MM.1S (cell line): ENCODE results near the gene GINS3.

ENCODE experiments used
- DNase-seq: peaks from one replicate; pipeline ENCODE4 v3.0.0-alpha.2; 2015
- H2AFZ ChIP-seq: fragments of 300-600 bp; sonication (generic); 2 replicates; pipeline ENCODE4 v1.6.0; 2016; ENCODE audit warnings: antibody characterized with exemption, low read length
- H3F3A ChIP-seq: fragments of 300-600 bp; sonication (generic); 2 replicates; pipeline ENCODE4 v1.6.1; 2016; ENCODE audit warnings: mild to moderate bottlenecking, antibody characterized with exemption, low read length, moderate library complexity, mixed read lengths; ENCODE audit not compliant: insufficient read depth
- H3K27ac ChIP-seq: fragments of 300-600 bp; sonication (generic); 2 replicates; pipeline ENCODE4 v1.5.1; 2016; ENCODE audit warnings: mild to moderate bottlenecking, low read length
- H3K27me3 ChIP-seq: fragments of 300-600 bp; sonication (generic); replicated peaks from 2 replicates; pipeline ENCODE4 v1.6.0; 2016; ENCODE audit warnings: low read length; ENCODE audit not compliant: insufficient read depth
- H3K36me3 ChIP-seq: fragments of 300-600 bp; sonication (generic); replicated peaks from 2 replicates; pipeline ENCODE4 v1.6.1; 2016; ENCODE audit warnings: mild to moderate bottlenecking, low read length, mixed read lengths; ENCODE audit not compliant: insufficient read depth
- H3K4me1 ChIP-seq: fragments of 300-600 bp; sonication (generic); 2 replicates; pipeline ENCODE4 v1.6.1; 2016; ENCODE audit warnings: low read length, mixed read lengths
- H3K4me2 ChIP-seq: fragments of 300-600 bp; sonication (generic); 2 replicates; pipeline ENCODE4 v1.6.0; 2016; ENCODE audit warnings: low read depth, low read length
- H3K4me3 ChIP-seq: fragments of 300-600 bp; sonication (generic); 2 replicates; pipeline ENCODE4 v1.5.1; 2016; ENCODE audit warnings: low read length, mixed read lengths
- H3K79me2 ChIP-seq: fragments of 300-600 bp; sonication (generic); 2 replicates; pipeline ENCODE4 v1.6.1; 2016; ENCODE audit warnings: mixed run types, low read length, mixed read lengths
- H3K9ac ChIP-seq: fragments of 300-600 bp; sonication (generic); 2 replicates; pipeline ENCODE4 v1.6.1; 2016; ENCODE audit warnings: low read length, mixed read lengths
- H3K9me2 ChIP-seq: fragments of 300-600 bp; sonication (generic); replicated peaks from 2 replicates; pipeline ENCODE4 v1.6.1; 2016; ENCODE audit warnings: mild to moderate bottlenecking, low read length, mixed read lengths; ENCODE audit not compliant: insufficient read depth
- H3K9me3 ChIP-seq: fragments of 300-600 bp; sonication (generic); replicated peaks from 2 replicates; pipeline ENCODE4 v1.6.1; 2016; ENCODE audit warnings: mild to moderate bottlenecking, low read length, mixed read lengths; ENCODE audit not compliant: insufficient read depth
- H4K20me1 ChIP-seq: fragments of 300-600 bp; sonication (generic); 2 replicates; pipeline ENCODE4 v1.6.1; 2016; ENCODE audit warnings: mild to moderate bottlenecking, low read length, moderate library complexity, mixed read lengths; ENCODE audit not compliant: insufficient read depth
- CTCF ChIP-seq: fragments of 300-600 bp; sonication (generic); IDR thresholded peaks from 2 replicates; pipeline ENCODE4 v1.5.1; 2016; ENCODE audit warnings: antibody characterized with exemption, low read length, mixed read lengths
- EZH2 ChIP-seq: fragments of 300-600 bp; sonication (generic); optimal IDR thresholded peaks from 2 replicates; pipeline ENCODE3; 2017; ENCODE audit warnings: low read depth, mild to moderate bottlenecking, antibody characterized with exemption, low read length, mixed read lengths
- EZH2phosphoT487 ChIP-seq: fragments of 300-600 bp; sonication (generic); IDR thresholded peaks from 2 replicates; pipeline ENCODE4 v1.6.1; 2018; ENCODE audit warnings: antibody characterized with exemption, low read length

Gene GINS3

GRCh38 chr16:58371841-58372240 lies 20.4 kb upstream of the GINS3 start:
- Histone ChIP-seq H3K9me3 (no peaks in the 10 kb centered on the region), H3K27ac (no peak overlapping the region), H3K9ac (no peak overlapping the region), H3K36me3 (no peaks in the 10 kb centered on the region), H3K9me2 (no peaks in the 10 kb centered on the region), H3K4me3 (no peak overlapping the region), H2AFZ (no peak overlapping the region), H4K20me1 (no peaks in the 10 kb centered on the region), H3K4me2 (no peak overlapping the region), H3K27me3 (no peaks in the 10 kb centered on the region), H3F3A (no peaks in the 10 kb centered on the region), H3K4me1 (no peaks in the 10 kb centered on the region), H3K79me2 (no peaks in the 10 kb centered on the region)
- TF ChIP-seq CTCF (no peak), EZH2 (no peak), EZH2phosphoT487 (no peak)
- DNase-seq = no peak

- no peaks in the 10 kb centered on the region for H3K4me1 ChIP-seq
- H4K20me1 ChIP-seq = no peaks in the 10 kb centered on the region
- H3K36me3 ChIP-seq = no peaks in the 10 kb centered on the region
- TF ChIP-seq EZH2 (no peak), EZH2phosphoT487 (no peak), CTCF (no peak)
- no peaks in the 10 kb centered on the region for H3K79me2 ChIP-seq
- H3K4me2 ChIP-seq = no peak overlapping the region
- no peaks in the 10 kb centered on the region for H3K9me2 ChIP-seq
- no peak overlapping the region for H3K9ac ChIP-seq
- no peak overlapping the region for H2AFZ ChIP-seq
- H3K4me3 ChIP-seq = no peak overlapping the region
- no peaks in the 10 kb centered on the region for H3F3A ChIP-seq
- H3K9me3 ChIP-seq = no peaks in the 10 kb centered on the region
- H3K27me3 ChIP-seq = no peaks in the 10 kb centered on the region
- DNase-seq = no peak
- H3K27ac ChIP-seq = no peak overlapping the region
Measured at GRCh38 chr16:58375386-58375785, 16.9 kb upstream of the GINS3 start.

GRCh38 chr16:58377932-58378331 lies 14.3 kb upstream of the GINS3 start:
- Histone ChIP-seq H3K9me3 (no peaks in the 10 kb centered on the region), H3K9ac (no peak overlapping the region), H3K4me3 (no peak overlapping the region), H3K27ac (no peak overlapping the region), H3K36me3 (no peaks in the 10 kb centered on the region), H3K9me2 (no peaks in the 10 kb centered on the region), H2AFZ (no peak overlapping the region), H3K4me2 (no peak overlapping the region), H4K20me1 (no peaks in the 10 kb centered on the region), H3K27me3 (no peaks in the 10 kb centered on the region), H3F3A (no peaks in the 10 kb centered on the region), H3K79me2 (no peaks in the 10 kb centered on the region), H3K4me1 (no peaks in the 10 kb centered on the region)
- TF ChIP-seq EZH2 = no peak
- no peak for TF ChIP-seq CTCF
- TF ChIP-seq EZH2phosphoT487 = no peak
- DNase-seq = no peak
